ENCODE data around the gene FCHO1.
"Not testable (repeated sequence)": the region's sequence is repeated elsewhere in the genome, so short reads cannot be mapped to it uniquely, and the experiment has no call there.

The FCHO1 gene

DNA sequence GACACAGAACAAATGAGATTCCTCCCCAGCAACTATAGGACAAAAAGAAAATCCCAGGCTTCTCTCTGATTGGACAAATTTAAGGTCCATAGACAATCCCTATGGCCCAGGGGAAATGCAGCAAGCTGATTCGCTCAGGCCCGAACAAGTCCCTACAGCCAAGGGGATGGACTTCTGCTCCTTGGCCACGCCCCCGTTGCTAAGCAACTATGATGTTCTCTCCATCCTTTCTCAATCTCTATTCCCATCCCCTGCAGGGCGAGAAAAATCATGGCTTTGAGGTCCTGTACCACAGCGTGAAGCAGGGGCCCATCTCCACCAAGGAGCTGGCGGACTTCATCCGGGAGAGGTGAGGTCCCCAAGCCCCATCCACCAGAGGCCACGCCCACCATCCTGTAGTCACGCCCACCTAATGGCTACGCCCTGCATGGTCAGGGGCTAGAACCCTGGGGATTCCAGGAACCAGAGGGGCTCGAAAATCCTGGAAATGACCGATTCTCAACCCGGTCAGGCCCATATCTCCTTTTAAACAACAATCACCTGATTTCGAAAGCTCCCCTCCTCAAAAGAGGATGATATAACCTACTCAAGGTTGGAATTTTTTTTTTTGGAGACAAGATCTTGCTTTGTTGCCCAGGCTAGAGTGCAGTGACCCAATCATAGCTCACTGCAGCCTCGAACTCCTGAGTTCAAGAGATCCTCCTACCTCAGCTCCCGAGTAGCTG lies 11.4 kb downstream of the FCHO1 start:
- DNase-seq (ENCODE audit: low read depth) = no peak

- no peak for DNase-seq (ENCODE audit: low read depth)
Observed at GRCh38 chr19:17764348-17764747, 13.1 kb downstream of the FCHO1 start.

DNA sequence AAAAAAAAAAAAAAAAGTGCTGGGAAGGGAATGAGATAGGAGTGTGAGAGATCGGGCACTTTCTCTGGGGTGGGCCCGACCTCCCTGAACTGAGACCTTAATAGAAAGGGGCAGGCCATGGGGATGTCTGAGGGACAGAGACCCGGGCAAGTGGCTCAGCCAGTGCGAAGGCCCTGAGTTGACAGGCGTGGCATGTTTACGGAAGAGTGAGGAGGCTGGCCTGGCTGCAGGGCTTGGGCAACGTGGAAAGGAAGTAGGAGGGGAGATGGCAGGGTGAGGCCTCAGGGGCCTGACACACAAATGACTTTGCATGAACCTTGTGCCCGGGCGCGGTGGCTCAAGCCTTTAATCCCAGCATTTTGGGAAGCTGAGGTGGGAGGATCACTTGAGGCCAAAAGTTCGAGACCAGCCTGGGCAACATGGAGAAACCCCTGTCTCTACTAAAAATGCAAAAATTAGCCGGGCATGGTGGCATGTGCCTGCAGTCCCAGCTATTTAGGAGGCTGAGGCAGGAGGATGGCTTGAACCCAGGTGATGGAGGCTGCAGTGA lies 13.9 kb downstream of the FCHO1 start:
- DNase-seq (ENCODE audit: low read depth) = no peak

DNA sequence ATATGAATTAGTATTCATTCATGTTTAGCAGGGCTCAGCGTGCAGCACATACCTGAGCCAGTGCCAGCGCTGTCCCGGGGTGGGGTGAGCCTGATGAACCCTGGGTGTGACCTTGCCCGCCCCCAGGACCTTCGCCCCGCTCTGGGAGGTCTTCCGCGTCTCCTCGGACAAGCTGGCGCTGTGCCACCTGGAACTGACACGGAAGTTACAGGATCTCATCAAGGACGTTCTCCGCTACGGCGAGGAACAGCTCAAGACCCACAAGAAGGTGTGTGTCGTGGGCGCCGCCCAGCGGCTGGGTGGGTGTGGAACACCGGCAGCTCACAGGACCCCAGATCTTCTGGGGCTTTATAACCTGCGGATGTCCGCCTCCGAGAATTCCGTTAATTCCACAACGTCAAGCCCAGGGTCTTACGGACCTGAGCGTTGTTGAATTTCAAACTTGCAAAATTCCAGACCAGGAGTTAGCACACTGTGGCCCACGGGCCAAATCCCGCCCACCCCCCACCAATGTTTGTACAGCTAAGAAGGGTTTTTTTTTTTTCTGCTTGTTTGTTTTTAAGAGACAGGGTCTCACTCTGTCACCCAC lies 15.4 kb downstream of the FCHO1 start:
- no peak for DNase-seq (ENCODE audit: low read depth)

- no peak for DNase-seq (ENCODE audit: low read depth)
Observed at GRCh38 chr19:17767559-17767958, 16.3 kb downstream of the FCHO1 start.

- no peak for DNase-seq (ENCODE audit: low read depth)
Observed at GRCh38 chr19:17770613-17771012, 19.3 kb downstream of the FCHO1 start.

DNA sequence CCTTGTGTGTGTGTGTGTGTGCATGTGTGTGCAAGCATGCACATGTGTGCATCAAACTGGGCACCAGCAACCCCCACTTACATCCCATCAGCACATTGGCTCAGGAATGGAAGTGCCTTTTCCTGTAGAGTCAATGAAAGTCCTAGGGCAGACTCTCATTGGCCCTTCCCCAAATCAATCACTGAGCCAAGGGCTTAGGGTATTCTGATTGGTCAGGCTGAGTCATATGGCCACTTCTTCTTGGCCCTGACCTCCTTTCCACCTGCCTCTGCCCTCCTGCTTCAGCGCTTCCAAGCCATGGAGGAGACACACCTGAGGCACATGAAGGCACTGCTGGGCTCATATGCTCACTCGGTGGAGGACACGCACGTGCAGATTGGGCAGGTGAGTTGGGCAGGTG lies 20.9 kb downstream of the FCHO1 start:
- no peak for DNase-seq (ENCODE audit: low read depth)

- no peak for DNase-seq (ENCODE audit: low read depth)
Observed at GRCh38 chr19:17775245-17775927, 24.1 kb downstream of the FCHO1 start.

DNA sequence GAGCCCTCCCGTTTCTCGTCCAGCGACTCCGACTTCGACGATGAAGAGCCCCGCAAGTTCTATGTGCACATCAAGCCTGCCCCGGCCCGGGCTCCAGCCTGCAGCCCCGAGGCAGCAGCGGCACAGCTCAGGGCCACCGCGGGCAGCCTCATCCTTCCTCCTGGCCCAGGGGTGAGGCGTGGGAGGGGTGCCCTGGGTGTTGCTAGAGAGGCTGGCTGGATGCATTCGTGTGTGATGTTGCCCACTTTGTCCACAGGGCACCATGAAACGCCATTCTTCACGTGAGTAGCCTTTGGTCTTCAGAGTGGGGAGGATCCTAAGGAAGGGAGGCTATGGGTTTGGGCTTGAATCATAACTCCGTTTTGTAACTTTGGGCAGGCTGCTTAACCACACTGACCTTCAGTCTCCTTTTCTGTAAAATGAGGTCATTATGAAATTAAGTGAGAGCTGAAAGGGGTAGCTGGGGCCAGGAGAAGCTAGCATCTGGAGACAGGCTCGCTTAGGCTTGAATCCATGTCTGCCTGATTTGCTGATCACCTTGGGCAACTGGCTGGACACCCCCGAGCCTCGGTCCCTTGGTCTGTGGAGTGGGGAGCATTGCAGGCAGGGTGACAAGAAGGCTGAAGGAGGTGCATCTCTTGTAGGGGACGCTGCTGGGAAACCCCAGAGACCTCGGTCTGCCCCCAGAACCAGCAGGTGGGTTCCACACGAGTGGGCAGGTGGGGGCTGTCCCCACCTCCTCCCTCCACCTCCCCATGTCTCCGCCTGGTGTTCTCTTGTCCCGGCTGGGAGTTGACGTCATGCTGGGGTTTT lies 24.9 kb downstream of the FCHO1 start:
- DNase-seq (ENCODE audit: low read depth) = no peak

DNA sequence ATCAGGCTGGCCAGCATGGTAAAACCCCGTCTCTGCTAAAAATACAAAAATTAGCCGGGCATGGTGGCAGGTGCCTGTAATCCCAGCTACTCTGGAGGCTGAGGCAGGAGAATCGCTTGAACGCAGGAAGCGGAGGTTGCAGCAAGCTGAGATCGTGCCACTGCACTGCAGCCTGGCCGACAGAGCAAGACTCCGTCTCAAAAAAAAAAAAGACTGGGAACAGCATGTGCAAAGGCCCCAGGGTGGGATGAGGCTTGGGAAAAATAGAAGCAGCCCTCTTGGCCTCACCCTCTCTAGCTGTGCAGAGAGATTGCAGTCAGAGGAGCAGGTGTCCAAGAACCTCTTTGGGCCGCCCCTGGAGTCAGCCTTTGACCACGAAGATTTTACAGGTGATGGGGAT lies 26.6 kb downstream of the FCHO1 start:
- not testable (repeated sequence) for DNase-seq (ENCODE audit: low read depth)

- peak; percentile 10 for DNase-seq (ENCODE audit: low read depth)
Observed at GRCh38 chr19:17778251-17778967, 27.1 kb downstream of the FCHO1 start.

GRCh38 chr19:17778968-17779929 lies 28.0 kb downstream of the FCHO1 start:
- no peak for DNase-seq (ENCODE audit: low read depth)

DNA sequence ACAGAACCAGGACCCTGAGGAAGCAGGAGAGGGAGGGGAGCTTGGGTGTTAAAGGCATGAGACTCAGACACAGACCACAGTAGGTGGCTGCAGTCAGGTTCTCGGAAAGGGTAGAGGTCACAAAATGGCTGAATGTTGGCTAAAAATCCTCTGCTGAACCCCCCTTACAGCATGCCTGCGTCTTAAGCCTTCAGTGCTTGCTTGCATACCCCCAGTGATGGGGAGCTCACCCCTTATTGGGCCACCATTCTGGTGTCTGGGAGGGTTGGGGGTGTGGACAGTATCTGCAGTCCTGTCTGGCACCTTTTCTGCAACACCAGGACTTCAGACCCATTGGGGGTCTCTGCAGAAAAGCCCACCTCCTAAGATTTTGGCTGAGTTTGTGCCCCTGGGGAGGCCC lies 29.5 kb downstream of the FCHO1 start:
- no peak for DNase-seq (ENCODE audit: low read depth)

GRCh38 chr19:17783721-17784120 lies 32.4 kb downstream of the FCHO1 start:
- DNase-seq (ENCODE audit: low read depth) = not testable (repeated sequence)

DNA sequence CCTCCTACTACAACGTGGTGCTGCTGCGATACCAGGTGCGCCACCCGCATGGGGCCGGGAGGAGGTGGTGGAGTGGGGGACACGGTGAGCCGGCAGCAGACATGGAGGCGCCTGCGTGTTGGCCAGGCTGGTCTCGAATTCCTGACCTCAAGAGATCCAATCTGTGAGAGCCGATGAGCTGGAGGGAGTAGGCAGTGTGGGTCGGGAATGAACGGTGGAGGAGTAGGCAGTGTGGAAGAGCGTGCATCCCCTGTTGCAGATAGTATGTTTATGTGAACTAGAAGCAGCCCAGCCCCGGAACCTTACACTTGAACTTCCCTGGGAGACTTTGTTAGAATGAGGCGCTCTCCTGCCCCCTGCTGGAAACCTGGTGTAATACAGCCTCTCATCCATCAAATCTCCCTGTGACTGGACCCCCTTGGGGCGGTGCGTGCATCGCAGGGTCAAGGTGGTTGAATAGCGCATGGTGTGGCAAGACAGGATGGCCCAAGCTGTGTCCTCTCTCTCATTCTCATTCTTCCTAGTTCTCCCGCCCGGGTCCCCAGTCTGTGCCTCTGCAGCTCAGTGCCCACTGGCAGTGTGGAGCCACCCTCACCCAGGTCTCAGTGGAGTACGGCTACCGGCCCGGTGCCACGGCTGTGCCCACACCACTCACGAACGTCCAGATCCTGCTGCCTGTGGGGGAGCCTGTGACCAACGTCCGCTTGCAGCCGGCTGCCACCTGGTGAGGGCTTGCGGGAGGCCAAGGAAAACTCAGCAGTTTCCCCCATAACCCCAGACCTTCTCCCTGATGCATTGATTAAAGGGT lies 33.1 kb downstream of the FCHO1 start:
- peak; percentile 61 for DNase-seq (ENCODE audit: low read depth)

- DNase-seq (ENCODE audit: low read depth) = no peak
Observed at GRCh38 chr19:17787274-17787913, 36.1 kb downstream of the FCHO1 start.

GRCh38 chr19:17788632-17789031 lies 37.4 kb downstream of the FCHO1 start:
- no peak for DNase-seq (ENCODE audit: low read depth)

GRCh38 chr19:17790059-17790780 lies 38.9 kb downstream of the FCHO1 start:
- no peak for DNase-seq (ENCODE audit: low read depth)

All from T follicular helper cell (primary cell).